Measurements from ENCODE around the gene TCF12.

DNA sequence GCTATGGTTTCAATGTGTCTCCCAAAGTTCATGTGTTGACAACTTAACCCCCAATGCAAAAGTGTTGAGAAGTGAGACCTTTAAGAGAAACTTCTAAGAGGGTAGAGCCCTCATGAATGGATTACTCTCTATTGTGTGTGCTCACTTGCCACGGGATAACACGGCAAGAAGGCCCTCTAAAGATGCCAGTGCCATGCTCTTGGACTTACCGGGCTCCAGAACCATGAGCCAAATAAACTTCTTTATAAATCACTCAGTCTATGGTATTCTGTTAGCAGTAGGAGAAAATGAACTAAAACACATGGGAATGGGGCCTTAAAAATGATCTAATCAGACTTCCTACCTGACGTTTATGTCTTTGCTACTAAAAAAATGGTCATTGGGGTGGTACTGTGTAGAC lies 2.6 kb upstream of the TCF12 start:
- TF ChIP-seq, protein P1, sequence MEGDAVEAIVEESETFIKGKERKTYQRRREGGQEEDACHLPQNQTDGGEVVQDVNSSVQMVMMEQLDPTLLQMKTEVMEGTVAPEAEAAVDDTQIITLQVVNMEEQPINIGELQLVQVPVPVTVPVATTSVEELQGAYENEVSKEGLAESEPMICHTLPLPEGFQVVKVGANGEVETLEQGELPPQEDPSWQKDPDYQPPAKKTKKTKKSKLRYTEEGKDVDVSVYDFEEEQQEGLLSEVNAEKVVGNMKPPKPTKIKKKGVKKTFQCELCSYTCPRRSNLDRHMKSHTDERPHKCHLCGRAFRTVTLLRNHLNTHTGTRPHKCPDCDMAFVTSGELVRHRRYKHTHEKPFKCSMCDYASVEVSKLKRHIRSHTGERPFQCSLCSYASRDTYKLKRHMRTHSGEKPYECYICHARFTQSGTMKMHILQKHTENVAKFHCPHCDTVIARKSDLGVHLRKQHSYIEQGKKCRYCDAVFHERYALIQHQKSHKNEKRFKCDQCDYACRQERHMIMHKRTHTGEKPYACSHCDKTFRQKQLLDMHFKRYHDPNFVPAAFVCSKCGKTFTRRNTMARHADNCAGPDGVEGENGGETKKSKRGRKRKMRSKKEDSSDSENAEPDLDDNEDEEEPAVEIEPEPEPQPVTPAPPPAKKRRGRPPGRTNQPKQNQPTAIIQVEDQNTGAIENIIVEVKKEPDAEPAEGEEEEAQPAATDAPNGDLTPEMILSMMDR (IDR thresholded peaks at IDR 0.05; ENCODE audit: insufficient read depth, low read depth, low read length) = no peak
- TF ChIP-seq EZH2 (IDR thresholded peaks at IDR 0.05; ENCODE audit: insufficient read depth, low read length) = no peak
